ENCODE measurements around the gene GNPTG. TPM values are rescaled to one million over a fixed set of nuclear protein-coding genes. Genes with fewer than 3 reads are reported as not detected.
A peak's percentile ranks its signal among the peaks of the same experiment; 100 is the strongest.

The GNPTG gene
- total RNA-seq, 1 donor from 2014 or later = 25.7 TPM

- ATAC-seq = no peak
Measured at GRCh38 chr16:1397779-1398178, 46.0 kb downstream of the GNPTG start.

GRCh38 chr16:1398351-1398750 is 46.6 kb downstream of the GNPTG start:
- ATAC-seq = no peak

GRCh38 chr16:1398826-1399581 is 47.3 kb downstream of the GNPTG start:
- ATAC-seq = peak; percentile 21

- ATAC-seq = no peak
Measured at GRCh38 chr16:1401061-1401757, 49.5 kb downstream of the GNPTG start.

- no peak for ATAC-seq
Measured at GRCh38 chr16:1401758-1402154, 50.0 kb downstream of the GNPTG start.

- no peak for ATAC-seq
Measured at GRCh38 chr16:1403036-1403435, 51.3 kb downstream of the GNPTG start.

- no peak for ATAC-seq
Measured at GRCh38 chr16:1403733-1404132, 52.0 kb downstream of the GNPTG start.

GRCh38 chr16:1407753-1408152 is 56.0 kb downstream of the GNPTG start:
- ATAC-seq = peak; percentile 2

- peak; percentile 91 for ATAC-seq
Measured at GRCh38 chr16:1408171-1408837, 56.6 kb downstream of the GNPTG start.

GRCh38 chr16:1412847-1413246 is 61.1 kb downstream of the GNPTG start:
- no peak for ATAC-seq

Other genes starting within 250 kb of the GNPTG start
- 1.1 TPM for gene CACNA1H, start 198.8 kb upstream of the GNPTG start, total RNA-seq
- gene TPSG1, start 126.7 kb upstream of the GNPTG start, total RNA-seq = 0.24 TPM
- gene TPSB2, start 121.7 kb upstream of the GNPTG start, total RNA-seq = 4.5 TPM
- gene TPSAB1, start 111.2 kb upstream of the GNPTG start, total RNA-seq = 4.6 TPM
- gene TPSD1, start 95.9 kb upstream of the GNPTG start, total RNA-seq = not detected
- 93.1 TPM for gene UBE2I, start 42.3 kb upstream of the GNPTG start, total RNA-seq
- gene BAIAP3, start 18.3 kb upstream of the GNPTG start, total RNA-seq = 2.0 TPM
- 42.6 TPM for gene TSR3, start 53 bp upstream of the GNPTG start, total RNA-seq
- 5.3 TPM for gene UNKL, start 62.8 kb downstream of the GNPTG start, total RNA-seq
- 13.7 TPM for gene UQCC4, start 68.8 kb downstream of the GNPTG start, total RNA-seq
- not detected for gene PERCC1, start 79.1 kb downstream of the GNPTG start, total RNA-seq
- gene CCDC154, start 92.6 kb downstream of the GNPTG start, total RNA-seq = 0.12 TPM
- gene CLCN7, start 123.1 kb downstream of the GNPTG start, total RNA-seq = 18.6 TPM
- gene PTX4, start 137.0 kb downstream of the GNPTG start, total RNA-seq = not detected
- gene TELO2, start 141.4 kb downstream of the GNPTG start, total RNA-seq = 21.3 TPM
- 2.8 TPM for gene TMEM204, start 181.7 kb downstream of the GNPTG start, total RNA-seq